ENCODE results near the gene EML4. TPM values are rescaled to one million over a fixed set of nuclear protein-coding genes. Genes with fewer than 3 reads are reported as not detected.

EML4 gene
- total RNA-seq, 1 experiment from 2014 or later, result 93.7 TPM

GRCh38 chr2:42202634-42203008, 33.5 kb downstream of the EML4 start:
- H3K4me3 ChIP-seq (ENCODE audit: low read depth, low read length, poor library complexity, severe bottlenecking), result no peak overlapping the region
- TF ChIP-seq EZH2 (IDR thresholded peaks at IDR 0.05; ENCODE audit: borderline replicate concordance, low read depth, low read length, poor library complexity, severe bottlenecking) (no peak), CTCF (conservative IDR thresholded peaks at IDR 0.05; ENCODE audit: low read depth, low read length) (no peak)
- no peaks in the 10 kb centered on the region for H3K9me3 ChIP-seq (ENCODE audit: low read depth, low read length, poor library complexity, severe bottlenecking)
- no TSS peak for BruUV-seq (replicated peaks)
- CTCF ChIA-PET, result no interaction called here
- H3K27me3 ChIP-seq (replicated peaks; ENCODE audit: insufficient read depth, low read depth, low read length, poor library complexity), result no peaks in the 10 kb centered on the region
- POLR2A ChIA-PET (ENCODE audit: low non-redundant PET), result no interaction called here
- no peak overlapping the region for H3K27ac ChIP-seq (ENCODE audit: low read depth, low read length, poor library complexity, severe bottlenecking)
- H3K4me1 ChIP-seq (ENCODE audit: insufficient read depth, low read length, poor library complexity, severe bottlenecking), result no peaks in the 10 kb centered on the region
- DNase-seq (ENCODE audit: low spot score), result no peak
- intact Hi-C loops (cut with micrococcal nuclease; ENCODE audit: unreplicated experiment), result no loop called here
- no peaks in the 10 kb centered on the region for H3K36me3 ChIP-seq (ENCODE audit: insufficient read depth, low read length, poor library complexity, severe bottlenecking)

GRCh38 chr2:42203792-42204191, 34.6 kb downstream of the EML4 start:
- TF ChIP-seq EZH2 (IDR thresholded peaks at IDR 0.05; ENCODE audit: borderline replicate concordance, low read depth, low read length, poor library complexity, severe bottlenecking) (no peak), CTCF (conservative IDR thresholded peaks at IDR 0.05; ENCODE audit: low read depth, low read length) (no peak)
- DNase-seq (ENCODE audit: low spot score), result no peak
- intact Hi-C loops (cut with micrococcal nuclease; ENCODE audit: unreplicated experiment), result no loop called here
- Histone ChIP-seq H3K27me3 (replicated peaks; ENCODE audit: insufficient read depth, low read depth, low read length, poor library complexity) (no peaks in the 10 kb centered on the region), H3K9me3 (ENCODE audit: low read depth, low read length, poor library complexity, severe bottlenecking) (no peaks in the 10 kb centered on the region), H3K27ac (ENCODE audit: low read depth, low read length, poor library complexity, severe bottlenecking) (no peak overlapping the region), H3K4me3 (ENCODE audit: low read depth, low read length, poor library complexity, severe bottlenecking) (no peak overlapping the region), H3K4me1 (ENCODE audit: insufficient read depth, low read length, poor library complexity, severe bottlenecking) (no peaks in the 10 kb centered on the region), H3K36me3 (ENCODE audit: insufficient read depth, low read length, poor library complexity, severe bottlenecking) (no peaks in the 10 kb centered on the region)
- ChIA-PET CTCF (no interaction called here), POLR2A (ENCODE audit: low non-redundant PET) (no interaction called here)
- no TSS peak for BruUV-seq (replicated peaks)

GRCh38 chr2:42205337-42205736, 36.2 kb downstream of the EML4 start:
- H3K9me3 ChIP-seq (ENCODE audit: low read depth, low read length, poor library complexity, severe bottlenecking), result no peaks in the 10 kb centered on the region
- ChIA-PET CTCF (no interaction called here), POLR2A (ENCODE audit: low non-redundant PET) (no interaction called here)
- TF ChIP-seq EZH2 (IDR thresholded peaks at IDR 0.05; ENCODE audit: borderline replicate concordance, low read depth, low read length, poor library complexity, severe bottlenecking), result no peak
- no peak for TF ChIP-seq CTCF (conservative IDR thresholded peaks at IDR 0.05; ENCODE audit: low read depth, low read length)
- intact Hi-C loops (cut with micrococcal nuclease; ENCODE audit: unreplicated experiment), result no loop called here
- no TSS peak for BruUV-seq (replicated peaks)
- no peaks in the 10 kb centered on the region for H3K27me3 ChIP-seq (replicated peaks; ENCODE audit: insufficient read depth, low read depth, low read length, poor library complexity)
- no peak overlapping the region for H3K27ac ChIP-seq (ENCODE audit: low read depth, low read length, poor library complexity, severe bottlenecking)
- H3K4me1 ChIP-seq (ENCODE audit: insufficient read depth, low read length, poor library complexity, severe bottlenecking), result no peaks in the 10 kb centered on the region
- no peaks in the 10 kb centered on the region for H3K36me3 ChIP-seq (ENCODE audit: insufficient read depth, low read length, poor library complexity, severe bottlenecking)
- H3K4me3 ChIP-seq (ENCODE audit: low read depth, low read length, poor library complexity, severe bottlenecking), result no peak overlapping the region
- DNase-seq (ENCODE audit: low spot score), result no peak

All from A673 (cell line).